Memory B cell (primary cell): ENCODE results near the gene SEMA3D.

ENCODE experiments used
- ATAC-seq: fragments of 150-1000 bp; cut with Tn5 transposase; 2 replicates; pipeline ENCODE4 v1.10.0; 2021; ENCODE audit warnings: low read depth, mild to moderate bottlenecking, moderate library complexity
- DNase-seq, 2 donors: peaks; one replicate each; pipeline ENCODE4 v3.0.0; 2022; ENCODE audit warnings: low spot score in 2 of 2
- H3K27ac Mint-ChIP-seq: one replicate; pipeline ENCODE4 v1.8.0; 2022; ENCODE audit warnings: mild to moderate bottlenecking, moderate library complexity, mixed read lengths
- H3K27me3 Mint-ChIP-seq: one replicate; pipeline ENCODE4 v1.8.0; 2022; ENCODE audit warnings: mixed read lengths
- H3K36me3 Mint-ChIP-seq: one replicate; pipeline ENCODE4 v1.8.0; 2022; ENCODE audit warnings: mild to moderate bottlenecking, mixed read lengths
- H3K4me1 Mint-ChIP-seq: one replicate; pipeline ENCODE4 v1.8.0; 2022; ENCODE audit warnings: mixed read lengths
- H3K4me3 Mint-ChIP-seq: one replicate; pipeline ENCODE4 v1.8.0; 2022; ENCODE audit warnings: mild to moderate bottlenecking, moderate library complexity, mixed read lengths
- H3K9me3 Mint-ChIP-seq: one replicate; pipeline ENCODE4 v1.8.0; 2022; ENCODE audit warnings: mixed read lengths

The SEMA3D gene

GRCh38 chr7:85095806-85096205 lies 91.0 kb downstream of the SEMA3D start:
- no peaks in the 10 kb centered on the region for H3K36me3 Mint-ChIP-seq
- H3K9me3 Mint-ChIP-seq = peaks cover under 1% of the 10 kb centered on the region
- ATAC-seq (no peak), DNase-seq (no peak)
- no peak overlapping the region for H3K27ac Mint-ChIP-seq
- no peak overlapping the region for H3K4me3 Mint-ChIP-seq
- no peaks in the 10 kb centered on the region for H3K4me1 Mint-ChIP-seq
- H3K27me3 Mint-ChIP-seq = no peaks in the 10 kb centered on the region

GRCh38 chr7:85095366-85095765 lies 91.5 kb downstream of the SEMA3D start:
- peaks cover 2% of the 10 kb centered on the region for H3K9me3 Mint-ChIP-seq
- no peaks in the 10 kb centered on the region for H3K4me1 Mint-ChIP-seq
- DNase-seq (no peak), ATAC-seq (no peak)
- H3K4me3 Mint-ChIP-seq = no peak overlapping the region
- H3K36me3 Mint-ChIP-seq = no peaks in the 10 kb centered on the region
- no peak overlapping the region for H3K27ac Mint-ChIP-seq
- no peaks in the 10 kb centered on the region for H3K27me3 Mint-ChIP-seq

DNA sequence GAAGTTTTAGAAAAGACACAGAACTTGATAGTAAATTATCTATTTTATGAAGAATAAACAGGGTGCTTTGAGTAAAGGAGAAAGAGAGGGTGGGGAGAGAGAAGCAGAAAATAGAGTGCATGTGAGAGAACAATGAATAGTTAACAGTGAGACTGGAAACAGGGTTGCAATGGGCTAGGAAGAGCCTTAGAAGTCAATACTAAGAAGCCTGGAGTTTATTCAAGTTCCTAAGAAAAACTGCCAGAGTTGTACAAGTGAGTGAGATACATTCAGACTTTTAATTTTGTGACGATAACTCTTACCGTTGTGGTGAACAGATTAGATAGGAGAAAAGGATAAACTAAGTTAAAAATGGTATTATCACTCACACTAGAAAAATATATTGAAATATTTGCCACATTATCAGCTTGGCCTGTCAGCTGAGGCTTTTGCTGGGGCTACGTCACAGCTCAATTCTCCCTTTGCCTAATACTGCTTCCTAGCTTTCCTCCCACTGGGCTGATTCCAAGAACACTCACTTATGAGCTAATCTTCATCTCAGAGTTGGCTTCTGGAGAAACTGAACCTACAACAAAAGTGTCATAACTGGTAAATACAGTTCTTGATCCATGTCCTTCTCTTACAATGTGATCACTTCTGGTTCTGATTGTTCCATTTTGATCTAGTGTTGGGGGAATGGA lies 92.7 kb downstream of the SEMA3D start:
- H3K4me3 Mint-ChIP-seq = no peak overlapping the region
- H3K27me3 Mint-ChIP-seq = no peaks in the 10 kb centered on the region
- no peak for DNase-seq
- no peak for ATAC-seq
- no peak overlapping the region for H3K27ac Mint-ChIP-seq
- peaks cover 2% of the 10 kb centered on the region for H3K9me3 Mint-ChIP-seq
- H3K4me1 Mint-ChIP-seq = no peaks in the 10 kb centered on the region
- H3K36me3 Mint-ChIP-seq = no peaks in the 10 kb centered on the region

- Mint-ChIP-seq H3K36me3 (no peaks in the 10 kb centered on the region), H3K27me3 (no peaks in the 10 kb centered on the region), H3K9me3 (peaks cover 2% of the 10 kb centered on the region), H3K27ac (no peak overlapping the region), H3K4me1 (no peaks in the 10 kb centered on the region), H3K4me3 (no peak overlapping the region)
- ATAC-seq (no peak), DNase-seq (no peak)
Observed at GRCh38 chr7:85091565-85091928, 95.3 kb downstream of the SEMA3D start.

DNA sequence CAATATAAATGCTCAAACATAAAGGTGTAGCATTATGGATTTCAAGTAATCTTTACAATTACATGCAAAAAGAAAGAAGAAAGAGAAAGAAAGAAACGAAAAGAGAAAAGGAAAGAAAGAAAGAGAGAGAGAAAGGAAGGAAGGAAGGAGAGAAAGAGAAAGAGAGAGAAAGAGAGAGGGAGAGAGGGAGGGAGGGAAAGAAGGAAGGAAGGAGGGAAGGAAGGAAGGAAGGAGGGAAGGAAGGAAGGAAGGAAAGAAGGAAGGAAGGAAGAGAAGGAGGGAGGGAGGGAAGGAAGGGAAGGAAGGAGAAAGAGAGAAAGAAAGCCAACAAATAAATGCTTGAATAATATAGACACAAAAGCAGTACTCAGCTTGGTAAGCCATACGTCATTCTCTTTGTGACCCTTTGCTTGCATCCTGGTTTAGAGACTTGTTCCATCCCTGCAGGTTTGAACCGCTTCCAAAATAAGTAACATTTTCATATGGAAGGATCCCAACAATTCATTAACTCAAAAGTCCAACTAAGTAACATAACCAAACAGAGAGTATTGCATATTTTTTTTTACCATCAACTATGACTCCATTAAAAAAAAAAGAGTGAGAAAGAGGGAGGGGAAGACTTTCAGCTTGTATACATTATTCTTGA lies 95.8 kb downstream of the SEMA3D start:
- no peak overlapping the region for H3K27ac Mint-ChIP-seq
- ATAC-seq = no peak
- no peak overlapping the region for H3K4me3 Mint-ChIP-seq
- peaks cover 2% of the 10 kb centered on the region for H3K9me3 Mint-ChIP-seq
- H3K27me3 Mint-ChIP-seq = no peaks in the 10 kb centered on the region
- H3K4me1 Mint-ChIP-seq = no peaks in the 10 kb centered on the region
- DNase-seq = no peak
- no peaks in the 10 kb centered on the region for H3K36me3 Mint-ChIP-seq

DNA sequence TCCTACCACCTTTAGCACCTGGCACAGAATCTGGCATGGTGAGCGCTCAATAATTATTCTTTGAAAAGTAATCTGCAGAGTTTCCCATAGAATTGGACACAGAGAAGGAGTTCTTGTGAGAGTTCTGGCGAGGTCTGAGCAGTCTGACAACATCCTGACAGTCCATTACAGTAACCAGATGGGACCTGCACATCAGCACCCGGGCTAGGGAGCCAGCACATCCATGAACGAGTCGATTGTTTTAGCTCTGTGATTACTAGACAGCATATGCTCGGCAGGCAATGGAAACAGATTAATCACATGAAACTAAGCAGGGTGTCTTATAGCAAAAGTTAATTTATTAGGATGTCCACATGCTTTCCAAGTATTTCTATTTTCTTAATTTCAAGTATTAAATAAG lies 96.7 kb downstream of the SEMA3D start:
- Mint-ChIP-seq H3K4me1 (no peaks in the 10 kb centered on the region), H3K36me3 (no peaks in the 10 kb centered on the region), H3K27me3 (no peaks in the 10 kb centered on the region), H3K4me3 (no peak overlapping the region), H3K27ac (no peak overlapping the region), H3K9me3 (peaks cover 2% of the 10 kb centered on the region)
- DNase-seq = no peak
- ATAC-seq = no peak

DNA sequence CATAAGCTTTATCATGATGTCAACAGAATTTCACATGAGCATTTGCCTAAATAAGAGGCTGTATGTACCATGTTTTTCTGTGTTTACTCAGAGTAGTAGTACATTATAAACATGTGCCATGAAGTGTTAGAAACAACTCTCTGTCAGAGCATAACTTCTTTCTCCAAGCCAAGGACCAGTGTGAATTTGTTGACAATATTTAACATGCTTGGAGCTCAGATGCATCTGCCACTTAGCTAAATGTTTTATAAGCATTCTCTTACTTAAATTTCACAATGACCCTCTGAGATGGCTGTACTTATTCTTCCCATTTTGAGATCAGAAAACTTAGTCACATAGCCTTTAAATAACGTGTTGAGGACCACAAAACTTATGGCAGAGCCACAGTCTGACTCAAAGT lies 105.0 kb downstream of the SEMA3D start:
- Mint-ChIP-seq H3K9me3 (no peaks in the 10 kb centered on the region), H3K27me3 (no peaks in the 10 kb centered on the region), H3K4me1 (no peaks in the 10 kb centered on the region), H3K27ac (no peak overlapping the region), H3K36me3 (peaks cover 1% of the 10 kb centered on the region), H3K4me3 (no peak overlapping the region)
- ATAC-seq = no peak
- no peak for DNase-seq

GRCh38 chr7:85081392-85081791 lies 105.5 kb downstream of the SEMA3D start:
- peaks cover 1% of the 10 kb centered on the region for H3K36me3 Mint-ChIP-seq
- DNase-seq = no peak
- no peak overlapping the region for H3K4me3 Mint-ChIP-seq
- no peak overlapping the region for H3K27ac Mint-ChIP-seq
- no peaks in the 10 kb centered on the region for H3K9me3 Mint-ChIP-seq
- ATAC-seq = no peak
- no peaks in the 10 kb centered on the region for H3K27me3 Mint-ChIP-seq
- no peaks in the 10 kb centered on the region for H3K4me1 Mint-ChIP-seq

GRCh38 chr7:85079434-85079833 lies 107.4 kb downstream of the SEMA3D start:
- DNase-seq = no peak
- Mint-ChIP-seq H3K9me3 (no peaks in the 10 kb centered on the region), H3K36me3 (peaks cover 1% of the 10 kb centered on the region), H3K27me3 (no peaks in the 10 kb centered on the region), H3K4me1 (no peaks in the 10 kb centered on the region), H3K4me3 (no peak overlapping the region), H3K27ac (no peak overlapping the region)
- ATAC-seq = no peak

GRCh38 chr7:85078181-85078580 lies 108.7 kb downstream of the SEMA3D start:
- H3K36me3 Mint-ChIP-seq = peaks cover 1% of the 10 kb centered on the region
- DNase-seq (no peak), ATAC-seq (no peak)
- H3K27me3 Mint-ChIP-seq = no peaks in the 10 kb centered on the region
- no peaks in the 10 kb centered on the region for H3K4me1 Mint-ChIP-seq
- H3K4me3 Mint-ChIP-seq = no peak overlapping the region
- no peak overlapping the region for H3K27ac Mint-ChIP-seq
- no peaks in the 10 kb centered on the region for H3K9me3 Mint-ChIP-seq

- Mint-ChIP-seq H3K4me3 (no peak overlapping the region), H3K4me1 (no peaks in the 10 kb centered on the region), H3K36me3 (no peaks in the 10 kb centered on the region), H3K9me3 (no peaks in the 10 kb centered on the region), H3K27ac (no peak overlapping the region), H3K27me3 (no peaks in the 10 kb centered on the region)
- no peak for ATAC-seq
- no peak for DNase-seq
Observed at GRCh38 chr7:85075864-85076263, 111.0 kb downstream of the SEMA3D start.

GRCh38 chr7:85074992-85075391 lies 111.9 kb downstream of the SEMA3D start:
- Mint-ChIP-seq H3K36me3 (no peaks in the 10 kb centered on the region), H3K4me1 (no peaks in the 10 kb centered on the region), H3K27me3 (no peaks in the 10 kb centered on the region), H3K27ac (no peak overlapping the region), H3K9me3 (no peaks in the 10 kb centered on the region), H3K4me3 (no peak overlapping the region)
- DNase-seq (no peak), ATAC-seq (no peak)

DNA sequence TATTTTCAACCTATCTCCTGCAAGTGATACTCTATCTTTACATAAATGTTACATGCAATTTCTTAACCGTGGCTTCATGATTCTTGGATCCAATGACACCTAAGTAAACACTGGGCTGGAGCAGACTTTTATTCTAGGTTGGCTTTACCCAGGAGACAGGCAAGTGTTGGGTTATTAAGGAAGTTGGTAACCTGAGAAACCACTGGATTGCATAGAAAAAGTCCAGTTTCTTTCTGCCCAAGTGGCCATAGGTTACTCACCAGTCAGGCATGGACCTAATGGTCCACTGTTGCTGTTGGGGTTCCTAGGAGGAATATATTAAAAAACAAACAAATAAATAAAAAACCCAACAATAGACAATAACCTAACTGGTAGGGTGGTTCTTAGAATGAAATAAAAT lies 112.8 kb downstream of the SEMA3D start:
- H3K9me3 Mint-ChIP-seq = no peaks in the 10 kb centered on the region
- H3K27me3 Mint-ChIP-seq = no peaks in the 10 kb centered on the region
- H3K27ac Mint-ChIP-seq = no peak overlapping the region
- H3K4me1 Mint-ChIP-seq = no peaks in the 10 kb centered on the region
- no peaks in the 10 kb centered on the region for H3K36me3 Mint-ChIP-seq
- DNase-seq (no peak), ATAC-seq (no peak)
- no peak overlapping the region for H3K4me3 Mint-ChIP-seq

GRCh38 chr7:85070967-85071628 lies 115.8 kb downstream of the SEMA3D start:
- Mint-ChIP-seq H3K9me3 (no peaks in the 10 kb centered on the region), H3K4me3 (no peak overlapping the region), H3K4me1 (no peaks in the 10 kb centered on the region), H3K27me3 (no peaks in the 10 kb centered on the region), H3K36me3 (no peaks in the 10 kb centered on the region), H3K27ac (no peak overlapping the region)
- ATAC-seq (no peak), DNase-seq (no peak)

DNA sequence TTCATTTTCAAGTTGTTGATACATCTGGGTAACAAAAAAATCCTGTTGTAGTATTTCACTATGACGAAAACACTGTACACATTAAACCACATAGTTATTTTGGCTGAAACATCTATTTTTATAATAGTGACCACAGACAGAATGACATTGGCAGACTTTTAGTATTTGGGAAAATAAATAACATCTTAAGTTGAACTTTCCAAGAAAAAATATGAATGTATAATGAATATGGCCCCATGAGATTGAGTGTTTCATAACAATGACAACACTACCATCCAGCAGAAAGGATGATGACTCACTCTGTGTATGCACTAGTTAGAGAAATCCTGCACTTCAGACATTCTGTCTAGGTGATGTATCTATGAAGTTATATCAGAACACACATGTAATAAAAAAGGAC lies 118.1 kb downstream of the SEMA3D start:
- no peaks in the 10 kb centered on the region for H3K36me3 Mint-ChIP-seq
- H3K27me3 Mint-ChIP-seq = no peaks in the 10 kb centered on the region
- no peak overlapping the region for H3K4me3 Mint-ChIP-seq
- H3K9me3 Mint-ChIP-seq = no peaks in the 10 kb centered on the region
- DNase-seq (no peak), ATAC-seq (no peak)
- no peak overlapping the region for H3K27ac Mint-ChIP-seq
- H3K4me1 Mint-ChIP-seq = no peaks in the 10 kb centered on the region
